SW 1271 (cell line): ENCODE results near the gene FAP.

Source experiments
- DNase-seq, 2 experiments: peaks; one replicate each; lab custom pipeline; 2025; lab: John Stamatoyannopoulos, UW

FAP gene

GRCh38 chr2:162126111-162126519 lies 117.1 kb downstream of the FAP start:
- DNase-seq = no peak

DNA sequence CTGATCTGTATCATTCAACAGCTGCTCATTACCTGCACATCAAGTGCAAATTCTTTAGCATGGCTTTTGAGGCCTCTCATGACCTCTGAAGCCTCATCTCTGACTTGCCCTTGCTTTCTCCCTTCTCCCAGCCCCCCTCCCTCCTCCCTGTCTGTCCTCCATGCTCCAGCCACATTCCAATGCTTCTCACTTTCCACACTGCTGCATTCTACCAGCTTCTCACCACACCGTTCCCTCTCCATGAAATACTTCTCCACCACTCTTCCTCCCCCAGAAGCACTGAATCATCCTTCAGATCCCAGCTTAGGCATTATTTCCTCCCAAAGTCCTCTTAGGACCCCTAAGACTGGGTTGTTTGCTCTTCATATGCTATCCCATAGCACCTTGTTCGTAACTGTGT lies 118.1 kb downstream of the FAP start:
- DNase-seq = no peak

DNA sequence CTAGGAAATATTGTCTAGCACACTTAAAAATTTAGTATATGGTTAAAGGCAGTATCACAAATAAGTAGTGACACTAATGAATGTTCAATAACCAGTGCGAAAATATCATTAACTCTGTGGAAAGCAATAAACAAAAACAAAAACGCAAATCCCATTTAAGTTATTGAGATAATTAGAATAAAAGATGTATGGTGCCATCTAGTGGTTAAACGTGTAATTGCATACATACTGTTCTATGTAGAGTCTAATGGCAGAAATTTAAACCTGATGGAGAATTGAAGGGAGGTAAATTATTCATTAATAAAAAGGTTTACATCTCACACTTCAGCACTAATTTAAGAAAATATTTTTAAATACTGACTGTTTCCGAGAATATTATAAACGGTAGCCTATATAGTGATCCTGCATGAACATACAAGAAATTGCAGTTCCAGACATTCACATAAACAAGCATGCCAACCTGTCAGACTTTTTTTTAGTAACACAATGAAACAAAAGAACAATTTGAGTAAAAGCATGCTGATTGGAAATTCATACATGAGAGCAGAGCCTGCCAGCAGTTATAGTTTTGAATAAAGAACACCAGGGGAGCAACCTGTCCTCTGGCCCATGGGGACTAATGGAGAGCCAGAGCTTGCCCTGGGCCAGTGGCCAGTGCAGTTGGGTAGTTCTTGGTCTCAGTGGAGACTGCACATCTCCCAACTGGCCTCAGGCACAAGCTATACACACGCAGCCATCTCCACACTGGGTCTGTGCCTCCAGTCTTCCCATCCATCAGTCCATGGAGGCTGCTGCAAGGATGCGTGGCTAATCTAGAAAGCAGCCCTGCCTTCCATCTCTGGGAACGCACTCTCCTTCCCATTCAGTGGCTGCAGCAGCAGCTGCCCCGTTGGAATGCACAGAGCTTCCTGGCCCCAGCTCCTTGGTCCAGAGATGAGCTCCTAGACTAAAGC lies 119.2 kb downstream of the FAP start:
- peak in 1 of 2 experiments; percentile 47 for DNase-seq
